ENCODE data around the gene PIRT.

PIRT gene

DNA sequence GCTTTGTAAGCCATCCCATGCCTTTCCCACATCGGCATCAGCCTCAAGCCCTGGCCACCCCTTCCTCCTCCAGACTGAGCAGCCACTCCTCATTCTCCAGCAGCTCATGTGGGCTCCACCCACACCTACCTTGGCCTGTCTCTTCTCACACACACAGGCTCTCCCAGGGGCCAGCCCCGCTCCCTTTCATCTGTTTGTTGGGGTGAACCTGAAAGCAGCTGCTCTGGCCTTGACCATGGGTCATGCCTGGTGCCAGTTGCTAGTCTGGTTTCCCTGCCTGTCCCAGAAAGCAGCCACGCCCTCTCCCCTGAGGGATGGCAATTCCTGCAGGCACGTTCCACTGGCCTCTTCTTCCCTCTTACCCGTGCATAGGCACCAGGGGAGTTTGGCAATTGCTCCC lies 22.6 kb downstream of the PIRT start:
- DNase-seq: no peak

DNA sequence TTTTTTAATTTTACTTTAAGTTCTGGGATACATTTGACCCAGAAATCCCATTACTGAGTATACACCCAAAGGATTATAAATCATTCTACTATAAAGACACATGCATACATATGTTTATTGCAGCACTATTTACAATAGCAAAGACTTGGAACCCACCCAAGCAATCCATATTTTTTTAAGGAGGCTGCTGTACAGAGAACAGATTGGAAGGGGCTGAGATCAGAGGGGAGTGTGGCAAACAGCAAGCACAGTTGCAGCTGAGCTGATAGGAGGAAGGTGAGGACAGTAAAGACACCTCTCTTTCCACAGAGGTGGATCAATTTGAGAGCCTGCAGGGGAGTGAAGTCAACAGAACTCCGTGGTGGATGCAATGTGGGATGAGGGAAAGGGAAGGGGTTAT lies 23.8 kb downstream of the PIRT start:
- DNase-seq: no peak

DNA sequence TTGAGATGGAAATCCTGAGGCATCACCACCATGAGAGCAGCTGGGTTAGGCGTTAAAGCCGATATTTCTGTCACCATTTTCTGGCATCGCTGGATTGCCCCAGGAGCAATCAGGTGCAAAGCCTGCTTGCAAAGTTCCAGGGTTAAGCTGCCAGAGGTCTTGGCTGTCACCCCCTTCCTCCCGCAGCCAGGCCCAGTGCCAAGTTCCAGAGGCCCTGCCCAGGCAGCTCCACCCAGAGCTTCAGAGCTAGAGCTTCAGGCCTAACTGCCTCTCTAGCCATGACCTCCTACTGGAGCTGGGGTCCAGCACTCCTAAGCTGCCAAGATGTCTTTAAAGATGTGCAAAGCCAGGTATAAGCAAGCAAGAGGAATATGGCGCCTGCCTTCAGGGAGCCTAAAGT lies 25.2 kb downstream of the PIRT start:
- DNase-seq: no peak

DNA sequence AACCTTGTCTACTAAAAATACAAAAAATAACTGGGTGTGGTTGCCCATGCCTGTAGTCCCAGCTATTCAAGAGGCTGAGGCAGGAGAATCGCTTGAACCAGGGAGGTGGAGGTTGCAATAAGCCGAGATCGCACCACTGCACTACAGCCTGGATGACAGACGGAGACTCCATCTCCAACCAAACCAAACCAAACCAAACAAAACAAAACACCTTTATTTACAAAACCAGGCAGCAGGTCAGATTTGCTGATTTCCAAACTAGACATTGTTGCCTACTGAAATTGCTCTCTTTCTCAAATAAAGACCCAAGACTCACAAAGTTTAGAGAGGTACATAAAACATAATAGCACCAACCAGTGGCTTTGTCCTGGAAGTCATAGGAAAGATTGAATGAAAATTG lies 28.3 kb downstream of the PIRT start:
- DNase-seq: no peak

DNA sequence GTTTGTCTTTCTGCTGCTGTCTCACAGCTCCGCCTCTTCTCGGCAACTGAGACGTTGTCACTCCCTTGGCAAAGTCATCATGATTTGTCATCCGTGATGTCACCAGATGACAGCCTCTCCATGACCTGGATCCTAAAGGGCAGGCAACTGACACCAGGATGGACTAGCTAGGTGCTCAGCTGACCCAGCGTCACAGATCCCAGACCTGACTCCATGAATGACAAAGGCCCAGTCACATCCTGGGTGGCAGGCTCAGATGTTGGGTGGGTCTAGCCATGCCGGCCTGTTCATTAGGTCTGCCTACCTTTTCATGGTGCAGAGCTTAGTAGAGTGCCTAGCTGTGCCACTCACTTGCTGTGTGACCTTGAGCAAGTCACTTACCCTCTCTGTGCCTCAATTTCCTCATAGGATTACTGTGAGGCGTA lies 30.2 kb downstream of the PIRT start:
- no peak for DNase-seq

DNA sequence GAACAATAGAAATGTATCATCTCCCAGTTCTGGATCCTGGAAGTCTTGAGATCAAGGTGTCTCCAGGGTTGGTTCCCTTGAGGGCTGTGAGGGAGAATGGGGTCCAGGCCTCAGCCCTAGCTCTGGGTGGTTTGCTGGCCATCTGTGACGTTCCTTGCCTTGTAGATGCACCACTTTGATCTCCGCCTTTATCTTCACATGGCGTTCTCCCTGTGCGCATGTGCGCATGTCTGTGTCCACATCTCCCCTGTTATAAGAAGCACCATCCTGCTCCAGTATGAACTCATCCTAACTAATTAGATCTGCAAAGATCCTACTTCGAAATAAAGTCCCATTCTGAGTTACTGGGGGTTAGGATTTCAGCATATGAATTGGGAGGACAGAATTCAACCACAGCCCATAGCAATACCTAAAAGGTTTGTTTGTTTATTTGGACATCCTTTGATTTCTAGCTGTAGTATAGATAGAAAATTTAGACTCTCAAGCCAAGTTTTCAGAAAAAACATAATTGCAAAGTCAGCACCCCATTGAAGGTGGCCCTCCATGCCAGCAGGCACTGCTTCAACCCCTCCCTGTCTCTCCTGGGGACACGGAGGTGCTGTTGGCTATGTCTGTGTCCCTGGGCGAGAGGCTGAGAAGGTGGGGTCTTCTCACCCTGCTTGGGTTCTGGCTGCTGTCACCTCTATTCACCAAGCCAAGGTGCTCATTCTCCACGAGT lies 31.2 kb downstream of the PIRT start:
- DNase-seq: no peak

DNA sequence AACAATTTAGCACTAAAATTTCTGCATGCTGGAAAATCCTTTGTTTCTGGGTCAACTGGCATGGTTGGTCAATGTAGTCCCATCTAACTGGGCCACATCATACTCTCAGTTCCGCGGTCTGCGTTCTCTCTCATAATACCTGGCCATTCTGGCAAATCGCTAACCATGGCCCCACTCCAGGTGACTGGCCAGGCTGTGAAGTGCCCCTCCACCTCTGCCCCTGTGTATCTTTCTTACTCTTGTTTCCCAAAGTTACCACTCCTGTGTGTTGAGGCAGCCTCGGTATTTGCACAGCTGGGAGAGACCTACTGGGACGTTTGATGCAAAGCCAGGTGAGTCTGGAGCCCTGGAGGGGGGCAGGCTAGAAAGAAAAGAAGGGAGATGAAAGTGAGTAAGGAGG lies 32.0 kb downstream of the PIRT start:
- no peak for DNase-seq

DNA sequence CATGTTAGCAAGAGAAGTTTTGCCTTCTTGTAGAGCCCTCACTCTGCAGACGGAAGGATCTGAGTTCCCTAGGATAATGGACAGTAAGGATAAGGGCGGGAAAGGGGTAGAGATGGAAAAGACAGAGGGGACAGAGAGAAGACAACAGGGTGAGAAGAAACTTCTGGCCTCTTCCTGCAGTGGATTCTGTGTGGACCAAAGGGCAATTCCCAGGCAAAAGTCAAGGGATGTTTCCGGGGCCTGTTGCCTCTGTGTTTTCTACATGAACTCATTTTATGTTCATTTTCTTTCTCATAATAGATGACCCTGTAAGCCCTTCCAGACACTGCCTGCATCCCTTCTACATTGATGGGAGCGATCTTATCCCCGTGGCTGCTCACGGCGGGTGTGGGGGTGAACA lies 33.3 kb downstream of the PIRT start:
- no peak for DNase-seq

DNA sequence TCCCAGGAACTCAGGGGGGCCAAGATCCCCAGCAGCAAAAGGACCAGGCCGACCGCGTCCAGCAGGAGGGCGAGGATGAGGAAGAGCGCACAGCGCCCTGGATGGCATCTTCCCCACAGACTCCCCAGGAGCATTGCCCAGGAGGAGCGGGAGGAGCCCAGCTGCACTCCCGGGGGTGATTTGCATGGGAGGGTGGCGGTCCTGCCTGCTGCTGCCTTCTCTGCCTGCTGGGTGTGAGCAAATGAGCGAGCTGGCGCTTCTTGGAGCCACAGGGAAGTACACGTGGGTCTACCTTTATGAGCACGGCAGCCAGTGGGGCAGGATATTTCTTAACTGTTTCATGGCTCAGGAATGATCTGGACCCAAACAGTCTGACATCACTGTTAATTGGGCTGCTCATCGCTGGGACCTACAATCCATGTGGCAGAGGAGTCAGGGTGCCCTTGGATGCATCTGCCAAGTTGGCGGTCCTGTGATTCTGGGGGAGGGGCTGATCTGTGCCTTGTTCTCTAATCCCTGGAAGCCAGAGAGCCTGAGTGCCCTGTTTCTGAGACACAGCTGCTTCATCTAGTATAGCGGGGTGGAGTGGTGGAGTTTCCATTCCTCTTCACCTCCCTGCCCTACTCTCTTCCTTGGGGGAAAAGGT lies 33.9 kb downstream of the PIRT start, which contains the start of gene TMEM238L:
Gene TMEM238L, minus strand, starts transcription at position 270 of the 646 bp plus-strand sequence. Its CDS starts 136 bp downstream, at position 134.
- peak; percentile 33 for DNase-seq

DNA sequence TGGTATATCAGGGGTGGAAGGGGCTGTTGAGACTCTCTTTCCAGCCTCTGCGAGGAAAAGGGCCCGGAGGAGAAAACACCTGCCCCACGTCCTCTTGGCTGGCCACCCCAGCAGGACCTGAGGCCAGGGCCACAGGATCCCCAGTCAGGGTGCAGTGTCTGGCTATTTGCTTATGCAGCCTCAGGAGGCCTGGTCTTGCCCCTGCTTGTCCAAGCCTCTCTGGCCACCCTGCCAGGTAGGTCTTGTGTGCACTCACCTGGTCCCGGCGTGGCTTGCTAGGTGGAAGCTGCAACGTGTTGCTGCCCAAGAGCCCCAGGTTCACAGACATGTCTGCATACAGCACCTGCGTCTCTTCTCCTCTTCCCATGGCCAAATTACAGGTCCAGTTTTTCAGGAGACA lies 34.5 kb downstream of the PIRT start:
- DNase-seq: no peak

DNA sequence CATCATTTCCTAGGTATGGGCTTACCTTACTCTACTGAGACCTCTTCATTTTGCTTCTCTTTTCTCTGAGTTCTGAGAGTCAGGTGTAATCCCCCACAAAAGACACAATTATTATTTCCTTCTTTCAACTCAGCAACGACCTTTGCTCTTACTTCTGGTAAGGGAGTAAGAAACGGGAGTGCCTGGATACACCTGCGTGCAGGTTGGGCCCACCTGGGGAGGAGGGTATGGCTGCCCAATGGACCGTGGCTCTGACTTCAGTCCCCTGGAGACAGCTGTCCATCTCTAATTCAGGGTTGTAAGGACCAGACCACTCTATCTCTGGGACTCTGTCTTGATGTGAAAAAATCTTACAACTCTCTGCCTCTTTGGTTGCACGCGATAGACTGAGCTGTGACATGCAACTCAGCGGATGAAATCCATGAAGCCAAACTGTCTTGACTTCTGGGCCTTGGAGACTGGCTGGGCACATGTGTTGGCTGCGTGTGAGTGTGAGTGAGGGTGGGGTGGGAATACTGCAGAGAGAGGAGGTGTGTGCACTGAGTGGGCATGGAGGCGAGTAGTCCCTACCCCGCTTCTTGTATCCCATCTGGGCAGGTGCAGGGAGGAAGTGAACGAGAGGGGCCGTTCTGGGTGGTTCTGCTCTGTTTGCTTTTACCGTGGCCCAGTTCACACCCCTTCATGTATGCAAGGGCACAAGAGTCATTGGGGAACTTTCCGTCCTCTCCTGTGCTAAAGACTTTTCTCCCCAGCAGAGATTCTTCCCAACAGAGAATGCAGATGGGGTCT lies 35.2 kb downstream of the PIRT start:
- DNase-seq: no peak

DNA sequence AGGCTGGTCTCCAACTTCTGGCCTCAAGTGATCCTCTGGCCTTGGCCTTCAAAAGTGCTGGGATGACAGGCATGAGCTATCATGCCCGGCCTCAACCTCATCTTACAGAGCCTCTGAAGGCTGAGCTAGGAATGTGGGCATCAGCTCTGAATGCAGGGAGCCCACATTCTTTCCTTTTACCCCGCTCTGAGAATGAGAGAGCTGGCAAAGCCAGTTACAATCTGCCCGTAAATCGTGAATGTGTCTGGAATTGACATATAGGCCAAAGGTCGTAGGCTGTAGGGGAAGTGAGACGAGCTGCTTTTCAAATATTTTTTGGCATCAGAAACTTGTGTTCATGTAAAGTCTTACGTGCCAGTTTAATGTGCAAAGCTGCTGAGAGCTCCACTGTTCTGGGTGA lies 38.5 kb downstream of the PIRT start:
- DNase-seq: no peak

DNA sequence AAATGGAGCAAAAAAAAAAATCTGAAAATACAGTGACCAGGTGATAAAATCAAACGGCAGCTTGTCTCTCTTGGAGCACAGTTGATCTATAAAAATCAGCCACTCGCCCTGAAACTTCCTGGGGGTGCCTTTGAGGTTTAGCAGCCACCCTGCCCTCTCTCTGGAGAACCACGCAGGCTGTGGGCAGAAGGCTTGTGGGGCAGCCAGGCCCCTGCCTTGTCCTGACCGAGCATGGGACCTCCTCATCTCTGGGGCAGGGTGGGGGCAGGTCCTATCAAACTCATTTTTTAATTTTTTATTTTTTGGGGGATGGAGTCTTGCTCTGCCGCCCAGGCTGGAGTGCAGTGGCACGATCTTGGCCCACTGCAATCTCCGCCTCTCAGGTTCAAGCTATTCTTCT lies 39.0 kb downstream of the PIRT start:
- no peak for DNase-seq

DNA sequence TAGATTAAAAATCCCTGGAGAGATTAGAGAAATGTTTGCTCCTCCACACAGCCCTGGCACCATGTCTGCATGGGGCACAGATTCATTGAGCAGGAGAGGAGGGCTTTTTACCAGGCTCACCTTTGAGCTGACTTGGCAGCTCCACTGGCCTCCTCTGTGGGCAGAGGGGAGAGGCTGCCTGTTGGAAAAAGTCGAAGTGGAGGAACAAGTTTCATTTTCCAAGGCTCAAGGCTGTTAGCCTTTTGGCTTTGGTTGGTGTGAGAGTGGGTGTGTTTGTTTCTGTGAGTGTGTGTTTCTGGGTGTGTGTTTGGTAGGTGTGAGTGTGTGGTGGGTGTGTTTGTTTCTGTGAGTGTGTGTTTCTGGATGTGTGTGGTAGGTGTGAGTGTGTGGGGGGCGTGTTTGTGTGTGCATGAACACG lies 39.5 kb downstream of the PIRT start:
- DNase-seq: no peak

DNA sequence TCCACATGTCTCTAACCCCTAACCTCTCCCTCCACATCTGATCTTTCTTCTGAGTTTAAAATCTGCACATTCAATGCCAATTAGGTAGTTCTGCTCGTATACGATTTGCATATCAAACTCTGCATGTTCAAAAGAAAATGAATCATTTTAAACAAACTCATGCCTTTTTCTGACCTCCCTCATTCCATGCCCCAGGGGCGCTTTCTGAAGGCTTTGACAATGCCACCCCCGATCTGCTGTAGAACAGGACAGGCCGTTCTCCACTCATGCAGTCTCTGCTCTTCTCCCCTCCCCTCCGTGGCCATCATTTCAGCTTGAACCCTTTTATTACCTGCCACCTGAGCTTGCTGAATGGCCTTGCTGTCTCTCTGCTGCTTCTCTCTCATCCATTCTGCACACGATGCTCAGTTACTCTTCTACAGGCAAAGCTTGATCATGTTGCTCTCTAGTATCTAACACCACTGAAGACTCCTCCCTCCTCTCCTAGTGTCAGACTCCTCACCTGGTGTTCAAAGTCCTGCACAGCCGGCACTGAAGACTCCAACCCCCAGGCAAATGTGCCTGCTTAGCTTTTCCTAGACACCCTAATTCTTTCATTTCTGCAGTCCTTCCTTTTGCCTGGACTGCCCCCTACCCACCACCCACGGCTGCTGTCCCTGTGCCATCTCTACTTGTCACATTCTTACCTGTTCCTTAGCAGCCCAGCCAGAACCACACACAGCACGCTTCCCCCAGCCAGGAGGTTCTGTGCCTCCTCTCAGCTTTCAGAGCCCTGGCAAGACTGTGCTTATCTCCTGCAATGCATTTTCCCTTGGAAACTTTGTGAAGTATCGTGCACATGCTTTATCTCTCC lies 40.2 kb downstream of the PIRT start:
- DNase-seq: no peak

DNA sequence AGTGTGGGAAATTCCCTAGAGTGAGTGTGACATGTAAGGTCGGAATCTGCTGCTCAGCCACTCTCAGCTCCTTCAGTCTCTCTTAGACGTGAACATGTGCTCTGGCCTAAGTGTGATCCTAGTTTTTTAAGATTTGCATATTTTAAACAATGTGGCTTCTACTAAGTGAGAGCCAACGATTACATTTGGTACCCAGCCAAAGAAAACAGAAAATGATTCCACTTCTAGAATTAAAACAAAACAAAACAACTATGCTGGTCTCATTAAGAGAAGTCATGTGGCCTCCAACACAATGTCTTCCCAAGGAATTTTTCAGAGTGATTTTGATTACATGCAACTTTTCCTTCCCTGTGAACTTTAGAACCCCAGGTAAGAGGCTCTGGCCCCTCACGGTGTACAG lies 44.1 kb downstream of the PIRT start:
- DNase-seq: no peak

DNA sequence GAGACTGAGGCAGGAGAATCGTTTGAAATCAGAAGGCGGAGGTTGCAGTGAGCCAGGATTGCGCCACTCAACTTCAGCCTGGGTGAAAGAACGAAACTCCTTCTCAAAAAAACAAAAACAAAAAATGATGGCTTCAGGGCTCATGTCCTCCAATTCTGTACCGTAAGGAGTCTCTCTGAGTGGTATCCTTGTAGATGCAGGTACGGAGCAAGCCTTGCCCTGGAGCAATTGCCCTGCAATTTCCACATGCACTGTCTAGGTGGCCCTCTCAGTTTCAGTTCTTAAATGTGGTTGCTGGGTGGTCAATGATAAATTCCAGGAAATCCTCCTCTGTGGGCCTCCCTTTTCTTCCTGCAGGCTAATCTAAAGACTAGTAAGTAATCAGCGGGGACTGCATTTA lies 44.6 kb downstream of the PIRT start:
- no peak for DNase-seq

DNA sequence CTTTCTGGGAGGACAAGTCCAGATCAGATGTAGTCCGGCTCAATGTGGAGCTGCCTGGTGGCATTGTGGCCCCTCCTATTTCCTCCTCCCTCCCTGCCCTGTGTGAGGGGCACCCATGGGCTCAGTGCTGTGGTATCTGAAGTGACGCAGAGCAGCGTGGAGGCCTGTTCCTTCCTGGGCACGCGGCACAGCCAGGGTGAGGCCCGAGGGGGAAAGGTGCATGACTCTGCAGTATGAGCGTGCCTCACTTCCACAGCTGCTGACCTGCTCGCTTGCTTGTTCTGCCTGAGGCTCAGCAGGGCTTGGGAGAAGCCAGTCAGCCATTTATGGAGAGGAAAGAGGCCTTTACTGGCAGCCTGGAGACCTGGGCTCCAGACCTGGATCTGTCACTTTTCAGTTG lies 45.7 kb downstream of the PIRT start:
- no peak for DNase-seq

DNA sequence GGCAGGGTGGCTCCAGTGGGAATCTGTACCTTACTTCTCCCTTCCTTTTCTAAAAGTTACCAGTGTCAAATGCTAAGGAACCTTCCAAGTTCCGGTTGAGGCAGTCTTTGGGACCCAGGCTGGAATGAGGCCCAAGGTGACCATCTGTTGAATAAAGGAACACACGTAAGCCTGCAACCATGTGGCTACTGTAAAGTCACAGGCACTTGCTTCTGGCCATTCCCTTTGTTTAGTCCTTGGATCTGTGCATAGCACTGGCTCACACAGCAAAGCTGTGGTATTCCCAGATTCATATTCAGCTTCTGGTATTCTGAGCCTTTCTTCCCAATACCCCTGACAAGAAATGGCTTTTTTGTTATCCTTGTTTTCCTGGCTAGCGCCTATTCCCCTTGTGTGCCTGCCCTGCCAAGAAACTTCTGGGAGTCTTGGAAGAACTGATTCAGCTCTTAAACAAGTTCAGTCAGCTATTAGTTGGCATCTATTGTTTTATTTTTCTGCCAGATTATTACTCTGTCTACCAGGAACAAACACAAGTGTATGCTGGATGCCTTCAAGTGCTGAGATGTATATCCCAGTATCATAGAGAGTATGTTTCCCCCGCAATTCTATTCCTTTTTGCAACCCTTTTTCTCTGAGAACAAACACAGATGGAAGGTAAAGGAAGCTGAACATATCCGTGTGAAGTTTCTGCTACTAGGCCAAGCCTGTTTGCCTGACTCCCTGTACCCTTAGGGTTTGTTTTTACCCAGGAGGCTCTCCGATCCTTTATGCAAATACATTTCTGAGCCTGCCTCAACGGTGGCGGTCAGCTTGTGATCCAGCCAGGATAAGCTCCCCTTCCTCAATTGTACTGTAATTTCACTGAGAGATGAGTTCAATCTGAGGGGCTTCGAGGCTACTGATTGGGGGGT lies 47.1 kb downstream of the PIRT start:
- no peak for DNase-seq

DNA sequence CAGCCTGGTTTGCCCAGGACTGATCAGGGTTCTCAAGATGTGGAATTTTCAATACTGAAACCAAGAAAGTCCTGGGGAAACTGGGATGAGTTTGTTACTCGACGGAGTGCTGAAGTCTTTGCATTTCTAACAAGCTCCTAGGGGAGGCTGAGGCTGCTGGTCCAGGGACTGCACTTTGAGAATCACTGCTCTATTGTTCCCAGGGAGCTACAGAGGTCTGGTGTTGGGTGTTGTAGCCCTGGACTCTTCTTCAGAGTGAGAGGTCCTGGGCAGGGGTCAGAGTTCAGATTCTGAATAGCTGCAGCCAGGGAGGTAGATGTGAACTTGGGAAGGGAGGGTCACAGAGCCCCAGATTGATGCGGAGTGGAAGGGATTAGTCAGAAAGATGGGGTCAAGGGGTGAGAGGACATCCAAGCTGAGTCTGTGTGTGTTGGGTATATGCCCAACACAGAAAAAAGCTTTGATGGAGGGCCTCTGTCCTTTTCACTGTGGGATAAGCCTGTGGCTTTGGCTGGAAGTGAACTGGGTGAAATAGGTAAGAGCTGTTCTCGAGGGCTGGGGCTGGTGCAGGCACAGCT lies 48.1 kb downstream of the PIRT start:
- no peak for DNase-seq

DNA sequence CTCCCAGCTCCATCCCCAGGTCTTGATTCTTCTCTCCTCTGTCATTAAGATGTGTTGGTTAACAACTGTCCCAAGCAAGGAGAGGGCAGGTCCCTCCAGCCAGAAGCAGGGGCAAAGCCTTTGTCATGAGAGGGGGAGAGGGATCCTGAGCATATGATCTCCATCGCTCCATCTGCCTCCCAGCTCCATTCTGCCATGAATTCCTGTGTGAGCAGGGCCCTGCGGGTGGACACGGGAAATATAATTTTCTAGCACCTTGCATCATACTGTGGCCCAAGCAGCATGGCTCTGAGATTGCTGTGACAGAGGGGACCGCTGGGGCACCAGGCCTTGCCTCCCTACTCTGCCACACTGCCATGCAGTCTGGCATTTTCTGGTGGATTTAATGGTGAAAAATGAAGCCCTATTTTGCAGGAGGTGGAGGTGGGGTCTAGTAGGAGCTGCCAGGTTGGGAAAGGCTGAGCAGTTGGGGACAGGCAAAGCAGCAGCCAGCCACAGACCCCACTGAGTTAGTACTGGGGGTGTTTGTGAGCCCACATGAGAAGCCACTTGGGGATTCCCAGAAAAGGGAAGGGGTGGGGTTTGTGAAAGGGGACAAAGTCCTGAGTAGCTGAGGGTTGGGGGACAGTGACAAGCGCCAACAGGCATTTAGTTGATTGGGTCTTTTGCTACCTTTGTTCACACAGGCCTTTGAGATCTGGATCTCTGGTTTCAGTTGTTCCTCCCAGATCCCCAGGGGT lies 50.4 kb downstream of the PIRT start:
- no peak for DNase-seq
